Activated CD4-positive, CD25-positive, alpha-beta regulatory T cell (primary cell): ENCODE results near the gene MT1F.
A peak's percentile ranks its signal among the peaks of the same experiment; 100 is the strongest.
"Not testable (repeated sequence)": the region's sequence is repeated elsewhere in the genome, so short reads cannot be mapped to it uniquely, and the experiment has no call there.

Experiments used
- DNase-seq, 4 experiments: peaks; one replicate each; lab custom pipeline; 2025; lab: John Stamatoyannopoulos, UW

The MT1F gene

GRCh38 chr16:56657555-56658326 is at the start of gene MT1F:
Gene MT1F, plus strand, starts transcription at chr16:56657959. Its CDS starts 100 bp downstream, at chr16:56658059.
- DNase-seq, result peak; percentile 41 to 52 (median 44)

- peak; percentile 72 to 86 (median 78) for DNase-seq
Measured at GRCh38 chr16:56608043-56608875, 49.5 kb upstream of the MT1F start, which contains the start of gene MT2A. Gene MT2A, plus strand, starts transcription at chr16:56608584. Its CDS starts 72 bp downstream, at chr16:56608656.

- no peak for DNase-seq
Measured at GRCh38 chr16:56608876-56609462, 48.8 kb upstream of the MT1F start.

GRCh38 chr16:56609463-56609921 is 48.3 kb upstream of the MT1F start:
- DNase-seq, result peak in 3 of 4 experiments; percentile 18 to 54 (median 38)

GRCh38 chr16:56610017-56610608 is 47.6 kb upstream of the MT1F start:
- DNase-seq, result peak in 3 of 4 experiments; percentile 12 to 32 (median 18)

- DNase-seq, result no peak
Measured at GRCh38 chr16:56610609-56611111, 47.1 kb upstream of the MT1F start.

GRCh38 chr16:56611281-56611833 is 46.4 kb upstream of the MT1F start:
- no peak for DNase-seq

GRCh38 chr16:56613706-56614105 is 44.1 kb upstream of the MT1F start:
- DNase-seq, result no peak

GRCh38 chr16:56614549-56614991 is 43.2 kb upstream of the MT1F start:
- DNase-seq, result no peak

- DNase-seq, result no peak
Measured at GRCh38 chr16:56615353-56615752, 42.4 kb upstream of the MT1F start.

- no peak for DNase-seq
Measured at GRCh38 chr16:56616608-56617211, 41.0 kb upstream of the MT1F start.

GRCh38 chr16:56617212-56618085 is 40.3 kb upstream of the MT1F start:
- peak in 2 of 4 experiments; percentile 11 to 45 for DNase-seq

GRCh38 chr16:56618138-56618537 is 39.6 kb upstream of the MT1F start:
- DNase-seq, result no peak

- DNase-seq, result no peak
Measured at GRCh38 chr16:56620339-56620897, 37.3 kb upstream of the MT1F start.

GRCh38 chr16:56621665-56622445 is 35.9 kb upstream of the MT1F start:
- not testable (repeated sequence) for DNase-seq

GRCh38 chr16:56623184-56623583 is 34.6 kb upstream of the MT1F start:
- DNase-seq, result not testable (repeated sequence)

GRCh38 chr16:56623637-56624036 is 34.1 kb upstream of the MT1F start:
- no peak for DNase-seq

- DNase-seq, result peak in 3 of 4 experiments; percentile 10 to 34 (median 20)
Measured at GRCh38 chr16:56625140-56625942, 32.4 kb upstream of the MT1F start, which contains the start of gene MT1E. Gene MT1E, plus strand, starts transcription at chr16:56625781. Its CDS starts 71 bp downstream, at chr16:56625852.
